Measurements from ENCODE around the gene PPP1R11.

Gene PPP1R11

DNA sequence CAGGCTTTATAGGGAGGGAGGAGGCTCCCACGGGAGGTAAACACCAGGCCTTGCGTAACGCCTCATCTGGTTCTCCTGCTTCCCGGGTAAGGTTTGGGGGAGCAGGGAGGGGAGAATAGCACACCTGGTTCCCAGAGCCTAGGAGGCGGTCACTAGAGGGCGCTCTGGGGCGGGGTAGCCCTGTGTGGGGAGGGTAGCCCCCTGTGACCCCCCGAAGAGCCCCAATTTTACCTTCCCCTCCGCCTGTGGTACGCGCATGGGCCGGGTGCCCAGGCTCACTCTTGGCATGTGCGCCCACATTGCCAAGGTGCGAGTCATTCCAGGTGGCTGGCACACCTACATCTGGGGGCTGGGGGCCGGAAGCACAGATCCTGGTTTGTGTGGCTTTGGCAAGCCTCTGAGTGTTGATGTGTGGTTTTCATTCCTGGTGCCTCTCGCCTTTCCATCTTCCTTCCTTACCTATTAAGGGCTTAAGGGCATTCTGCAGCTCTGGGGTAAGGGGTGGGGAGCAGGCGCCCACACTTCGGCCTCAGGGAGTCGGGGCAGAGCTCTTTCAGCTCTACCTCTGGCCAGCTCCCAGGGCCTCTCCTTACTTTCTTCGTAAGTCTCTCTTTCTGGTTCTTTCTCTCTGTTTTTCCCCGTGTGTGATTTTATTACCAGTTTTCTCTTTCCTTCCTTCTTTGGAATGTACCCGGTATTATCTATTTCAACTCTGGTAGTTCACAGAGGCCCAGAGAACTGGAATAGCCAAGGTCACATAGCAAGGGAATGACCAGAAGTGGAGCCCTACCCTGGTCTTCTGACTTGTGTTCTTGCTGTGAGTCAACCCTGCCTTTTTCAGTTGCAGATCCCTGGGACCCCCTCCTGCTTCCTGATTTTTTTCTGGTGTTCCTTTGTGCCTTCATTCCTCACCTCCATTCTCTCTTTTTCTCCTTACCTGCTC, 9.1 kb downstream of the PPP1R11 start:
- TF ChIP-seq, protein P1, sequence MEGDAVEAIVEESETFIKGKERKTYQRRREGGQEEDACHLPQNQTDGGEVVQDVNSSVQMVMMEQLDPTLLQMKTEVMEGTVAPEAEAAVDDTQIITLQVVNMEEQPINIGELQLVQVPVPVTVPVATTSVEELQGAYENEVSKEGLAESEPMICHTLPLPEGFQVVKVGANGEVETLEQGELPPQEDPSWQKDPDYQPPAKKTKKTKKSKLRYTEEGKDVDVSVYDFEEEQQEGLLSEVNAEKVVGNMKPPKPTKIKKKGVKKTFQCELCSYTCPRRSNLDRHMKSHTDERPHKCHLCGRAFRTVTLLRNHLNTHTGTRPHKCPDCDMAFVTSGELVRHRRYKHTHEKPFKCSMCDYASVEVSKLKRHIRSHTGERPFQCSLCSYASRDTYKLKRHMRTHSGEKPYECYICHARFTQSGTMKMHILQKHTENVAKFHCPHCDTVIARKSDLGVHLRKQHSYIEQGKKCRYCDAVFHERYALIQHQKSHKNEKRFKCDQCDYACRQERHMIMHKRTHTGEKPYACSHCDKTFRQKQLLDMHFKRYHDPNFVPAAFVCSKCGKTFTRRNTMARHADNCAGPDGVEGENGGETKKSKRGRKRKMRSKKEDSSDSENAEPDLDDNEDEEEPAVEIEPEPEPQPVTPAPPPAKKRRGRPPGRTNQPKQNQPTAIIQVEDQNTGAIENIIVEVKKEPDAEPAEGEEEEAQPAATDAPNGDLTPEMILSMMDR (IDR thresholded peaks at IDR 0.05; ENCODE audit: insufficient read depth, low read depth, low read length, missing control alignments) = peak; percentile 64
- peak; percentile 92 for DNase-seq (ENCODE audit: low read depth)
- H3K4me3 ChIP-seq (ENCODE audit: low read length) = peak overlapping the region; percentile 88

DNA sequence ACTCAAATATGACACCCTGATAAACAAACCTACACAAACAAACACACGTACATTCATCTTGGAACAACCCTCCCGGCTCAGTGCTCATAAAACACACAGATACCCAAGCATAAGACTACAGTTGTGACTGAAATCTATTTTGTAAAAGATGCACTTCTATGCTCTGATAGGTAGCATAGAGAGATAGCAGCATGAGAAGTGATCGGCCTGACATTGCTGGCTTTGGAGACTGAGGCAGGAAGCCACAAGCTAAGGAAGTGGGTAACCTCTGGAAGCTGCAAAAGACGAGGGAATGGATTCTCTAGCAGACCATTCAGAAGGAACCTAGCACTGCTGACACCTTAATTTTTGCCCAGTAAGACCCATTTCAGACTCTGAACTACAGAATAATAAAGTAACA, 10.2 kb downstream of the PPP1R11 start:
- no peak for DNase-seq (ENCODE audit: low read depth)
- TF ChIP-seq, protein P1 (IDR thresholded peaks at IDR 0.05; ENCODE audit: insufficient read depth, low read depth, low read length, missing control alignments) = no peak
- H3K4me3 ChIP-seq (ENCODE audit: low read length) = no peak overlapping the region

DNA sequence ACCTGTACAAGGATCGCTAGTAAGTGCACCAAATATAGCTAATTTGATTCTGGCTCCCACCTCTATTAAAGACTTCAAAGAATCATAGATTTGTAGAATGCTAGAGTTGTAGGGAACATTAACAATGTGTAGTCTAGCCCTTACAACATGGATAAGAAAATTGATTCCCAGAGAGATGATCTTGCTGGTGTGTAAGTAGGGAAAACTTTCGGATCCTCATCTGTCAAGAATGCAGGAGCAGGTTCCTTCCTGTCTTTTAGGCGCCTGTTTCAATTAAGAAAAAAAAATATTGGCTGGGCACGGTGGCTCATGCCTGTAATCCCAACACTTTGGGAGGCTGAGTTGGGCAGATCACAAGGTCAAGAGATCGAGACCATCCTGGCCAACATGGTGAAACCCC, 20.9 kb downstream of the PPP1R11 start:
- TF ChIP-seq, protein P1 (IDR thresholded peaks at IDR 0.05; ENCODE audit: insufficient read depth, low read depth, low read length, missing control alignments) = no peak
- DNase-seq (ENCODE audit: low read depth) = peak; percentile 68
- H3K4me3 ChIP-seq (ENCODE audit: low read length) = no peak overlapping the region

DNA sequence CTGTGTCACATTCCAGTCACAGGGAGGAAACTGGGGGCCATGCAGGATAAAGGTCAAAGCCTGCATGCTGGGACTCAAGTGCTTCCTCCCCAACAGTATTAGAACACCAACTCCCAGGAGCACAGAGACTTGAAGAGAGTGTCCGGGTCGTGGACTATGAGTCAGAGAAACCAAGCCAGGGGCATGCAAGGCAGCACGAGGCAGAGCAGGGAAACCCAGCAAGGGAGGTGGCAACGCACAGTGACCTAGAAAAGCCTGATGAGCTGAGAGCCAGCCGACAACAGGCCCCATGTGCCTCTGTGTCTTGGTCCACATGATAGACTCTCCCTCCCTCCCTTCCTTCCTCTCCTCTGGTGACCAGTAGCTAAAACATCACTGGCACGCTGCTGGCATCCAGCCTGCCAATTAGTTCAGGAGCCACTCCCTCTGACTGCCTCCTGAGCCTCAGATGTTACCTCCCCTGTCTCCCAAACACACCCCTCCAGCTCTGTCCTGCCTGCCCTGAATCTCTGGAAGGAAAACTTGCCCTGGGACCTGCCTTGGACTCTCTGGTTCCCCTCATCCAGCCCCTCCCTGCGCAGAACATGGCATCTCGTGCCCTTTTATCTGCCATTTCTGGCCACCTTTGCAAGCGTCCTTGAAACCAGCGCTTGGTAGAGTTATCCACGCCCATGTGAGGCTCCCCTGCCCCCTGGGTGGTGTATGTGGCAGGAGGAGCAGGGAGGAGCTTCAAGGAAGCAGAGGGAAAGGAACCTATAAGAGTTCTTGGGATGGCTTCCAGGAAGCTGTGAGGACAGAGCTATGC, 24.8 kb downstream of the PPP1R11 start:
- H3K4me3 ChIP-seq (ENCODE audit: low read length) = no peak overlapping the region
- TF ChIP-seq, protein P1 (IDR thresholded peaks at IDR 0.05; ENCODE audit: insufficient read depth, low read depth, low read length, missing control alignments) = no peak
- DNase-seq (ENCODE audit: low read depth) = peak; percentile 82

DNA sequence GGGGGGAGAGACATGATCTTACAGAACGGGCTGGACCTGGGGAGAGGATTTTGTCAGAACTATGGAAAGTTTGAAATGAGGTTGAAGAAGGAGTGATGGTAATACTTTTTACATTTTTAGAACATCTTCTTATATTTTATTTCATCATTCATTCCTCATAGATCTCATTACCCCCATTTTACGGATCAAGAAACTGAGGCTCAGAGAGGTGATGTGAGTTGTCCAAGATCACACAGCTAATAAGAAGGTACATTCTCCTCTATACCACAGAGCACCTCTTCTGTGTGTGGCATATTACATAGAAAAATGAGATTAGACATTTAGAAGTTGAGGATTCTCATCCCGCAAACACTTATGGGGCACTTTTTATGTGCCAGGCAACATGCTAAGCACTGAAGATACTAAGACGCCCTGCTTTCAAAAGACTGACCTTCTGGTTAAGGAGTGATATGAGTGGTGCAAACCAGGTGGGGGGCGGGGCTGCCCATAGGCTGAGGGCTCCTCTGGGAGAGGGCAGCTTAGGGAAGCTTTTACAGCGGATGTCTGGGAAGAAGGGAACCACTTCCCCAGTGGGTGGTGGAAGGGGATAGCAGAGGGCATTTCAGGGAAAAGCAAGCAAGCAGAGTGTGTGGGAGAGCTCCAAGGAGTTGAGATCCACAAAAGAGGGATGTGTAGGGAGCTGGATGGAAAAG, 26.0 kb downstream of the PPP1R11 start:
- TF ChIP-seq, protein P1 (IDR thresholded peaks at IDR 0.05; ENCODE audit: insufficient read depth, low read depth, low read length, missing control alignments) = no peak
- DNase-seq (ENCODE audit: low read depth) = no peak
- H3K4me3 ChIP-seq (ENCODE audit: low read length) = no peak overlapping the region

DNA sequence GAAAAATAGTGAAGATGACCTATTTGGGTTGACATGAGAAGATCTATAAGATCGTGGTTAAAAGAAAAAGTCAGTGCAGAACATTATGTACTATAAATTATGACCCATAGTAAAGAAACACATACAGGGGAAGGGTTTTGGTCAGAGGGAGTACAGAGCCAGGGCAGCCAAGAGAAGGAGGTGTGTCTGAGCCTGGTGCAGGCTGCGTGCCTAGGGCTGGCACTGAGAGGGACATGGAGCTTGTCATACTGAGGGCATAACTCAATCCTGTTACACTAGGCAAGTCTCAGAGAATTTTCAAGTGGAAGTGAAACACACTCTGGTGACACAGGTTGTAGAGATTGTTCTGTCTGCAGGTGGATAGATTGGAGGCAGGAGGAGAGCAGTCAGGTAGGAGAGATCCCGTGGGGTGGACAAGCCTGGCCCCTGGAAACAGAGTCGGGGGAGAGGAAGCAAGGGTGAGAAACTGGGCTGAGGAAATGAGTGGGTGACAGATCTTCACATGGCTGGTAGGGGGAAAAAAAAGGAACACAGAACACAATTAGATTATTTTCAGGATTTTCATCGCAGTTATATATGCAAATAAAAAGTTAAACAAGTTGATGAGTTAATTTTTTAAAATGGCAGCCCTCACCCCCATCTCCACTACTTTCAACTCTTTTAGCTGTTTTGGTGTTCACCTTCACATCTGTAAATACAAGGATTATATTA, 27.1 kb downstream of the PPP1R11 start:
- H3K4me3 ChIP-seq (ENCODE audit: low read length) = no peak overlapping the region
- TF ChIP-seq, protein P1 (IDR thresholded peaks at IDR 0.05; ENCODE audit: insufficient read depth, low read depth, low read length, missing control alignments) = no peak
- DNase-seq (ENCODE audit: low read depth) = no peak
